Activated naive CD4-positive, alpha-beta T cell treated with anti-CD3 and anti-CD28 coated beads, Interleukin-2, amount 50 U/mL, for 72 hours (primary cell): ENCODE results near the gene BICDL1. TPM values are rescaled to one million over a fixed set of nuclear protein-coding genes. Genes with fewer than 3 reads are reported as not detected.

Experiments
- ATAC-seq, 2 donors: fragments of 150-1000 bp; cut with Tn5 transposase; 2 replicates each; pipeline ENCODE4 v1.10.0; 2021; ENCODE audit warnings: mild to moderate bottlenecking in 2 of 2, moderate library complexity in 2 of 2
- DNase-seq, 2 donors: peaks; one replicate each; pipeline ENCODE4 v3.0.0; 2021 to 2022; ENCODE audit warnings: low spot score in 2 of 2
- H3K27ac Mint-ChIP-seq, 2 donors: one replicate each; pipeline ENCODE4 v1.8.0; 2022; ENCODE audit warnings: mild to moderate bottlenecking in 2 of 2, mixed read lengths in 2 of 2
- H3K36me3 Mint-ChIP-seq, 2 donors: one replicate each; pipeline ENCODE4 v1.8.0; 2022; ENCODE audit warnings: mixed read lengths in 2 of 2
- H3K9me3 Mint-ChIP-seq, 2 donors: one replicate each; pipeline ENCODE4 v1.8.0; 2022; ENCODE audit warnings: mixed read lengths in 2 of 2
- total RNA-seq, 2 donors: library from RNA; stranded (reverse); gene quantifications; one replicate each; pipeline ENCODE4 v1.2.3, GENCODE V29; 2022

The BICDL1 gene
- total RNA-seq, 2 donors from 2014 or later: 92.5 to 158 TPM

GRCh38 chr12:120095736-120096135, 106.7 kb downstream of the BICDL1 start:
- no peak overlapping the region for H3K27ac Mint-ChIP-seq
- DNase-seq: no peak
- no peaks in the 10 kb centered on the region for H3K9me3 Mint-ChIP-seq
- H3K36me3 Mint-ChIP-seq: peaks cover 0 to 6% of the 10 kb centered on the region in 2 donors
- no peak for ATAC-seq

GRCh38 chr12:120096671-120097202, 107.7 kb downstream of the BICDL1 start:
- H3K27ac Mint-ChIP-seq: peak overlapping the region; percentile 44 to 92
- no peaks in the 10 kb centered on the region for H3K9me3 Mint-ChIP-seq
- DNase-seq (no peak), ATAC-seq (no peak)
- H3K36me3 Mint-ChIP-seq: no peaks in the 10 kb centered on the region

- ATAC-seq: no peak
- Mint-ChIP-seq H3K36me3 (no peaks in the 10 kb centered on the region), H3K9me3 (no peaks in the 10 kb centered on the region), H3K27ac (peak overlapping the region in 1 of 2 donors; percentile 76)
- DNase-seq: no peak
These were observed 109.9 kb downstream of the BICDL1 start for GRCh38 chr12:120098756-120099470.

GRCh38 chr12:120099738-120100137, 110.7 kb downstream of the BICDL1 start:
- peak overlapping the region; percentile 76 to 77 for H3K27ac Mint-ChIP-seq
- no peaks in the 10 kb centered on the region for H3K36me3 Mint-ChIP-seq
- DNase-seq: no peak
- no peak for ATAC-seq
- H3K9me3 Mint-ChIP-seq: no peaks in the 10 kb centered on the region

- H3K27ac Mint-ChIP-seq: no peak overlapping the region
- DNase-seq (no peak), ATAC-seq (no peak)
- H3K36me3 Mint-ChIP-seq: peaks cover 0 to 5% of the 10 kb centered on the region in 2 donors
- H3K9me3 Mint-ChIP-seq: no peaks in the 10 kb centered on the region
These were observed 111.6 kb downstream of the BICDL1 start for GRCh38 chr12:120100630-120101029.

GRCh38 chr12:120101182-120101581, 112.1 kb downstream of the BICDL1 start:
- peak overlapping the region; percentile 76 to 95 for H3K27ac Mint-ChIP-seq
- DNase-seq (no peak), ATAC-seq (peak in 1 of 2 donors; percentile 30)
- no peaks in the 10 kb centered on the region for H3K9me3 Mint-ChIP-seq
- peaks cover 0 to 5% of the 10 kb centered on the region in 2 donors for H3K36me3 Mint-ChIP-seq

- no peaks in the 10 kb centered on the region for H3K9me3 Mint-ChIP-seq
- ATAC-seq (no peak), DNase-seq (no peak)
- peak overlapping the region; percentile 76 to 95 for H3K27ac Mint-ChIP-seq
- H3K36me3 Mint-ChIP-seq: peaks cover 0 to 5% of the 10 kb centered on the region in 2 donors
These were observed 112.6 kb downstream of the BICDL1 start for GRCh38 chr12:120101617-120102016.

- DNase-seq (no peak), ATAC-seq (peak in 1 of 2 donors; percentile 9)
- peaks cover 0 to 5% of the 10 kb centered on the region in 2 donors for H3K36me3 Mint-ChIP-seq
- H3K27ac Mint-ChIP-seq: peak overlapping the region; percentile 76 to 95
- no peaks in the 10 kb centered on the region for H3K9me3 Mint-ChIP-seq
These were observed 113.4 kb downstream of the BICDL1 start for GRCh38 chr12:120102189-120103043.

GRCh38 chr12:120103044-120103338, 114.0 kb downstream of the BICDL1 start:
- peaks cover 0 to 5% of the 10 kb centered on the region in 2 donors for H3K36me3 Mint-ChIP-seq
- no peak for DNase-seq

GRCh38 chr12:120103371-120103770, 114.3 kb downstream of the BICDL1 start:
- peaks cover 0 to 7% of the 10 kb centered on the region in 2 donors for H3K36me3 Mint-ChIP-seq
- no peak for ATAC-seq
- DNase-seq: no peak

More at GRCh38 chr12:120103044-120103338, 114.0 kb downstream of the BICDL1 start:
- H3K9me3 Mint-ChIP-seq: no peaks in the 10 kb centered on the region
- no peak for ATAC-seq
- no peak overlapping the region for H3K27ac Mint-ChIP-seq

GRCh38 chr12:120106151-120106550, 117.1 kb downstream of the BICDL1 start:
- no peaks in the 10 kb centered on the region for H3K9me3 Mint-ChIP-seq
- H3K36me3 Mint-ChIP-seq: peaks cover 0 to 11% of the 10 kb centered on the region in 2 donors
- DNase-seq (no peak), ATAC-seq (no peak)
- H3K27ac Mint-ChIP-seq: no peak overlapping the region

More at GRCh38 chr12:120103371-120103770, 114.3 kb downstream of the BICDL1 start:
- Mint-ChIP-seq H3K27ac (peak overlapping the region in 1 of 2 donors; percentile 41), H3K9me3 (no peaks in the 10 kb centered on the region)

GRCh38 chr12:120109570-120110267, 120.7 kb downstream of the BICDL1 start:
- ATAC-seq: no peak
- no peaks in the 10 kb centered on the region for H3K9me3 Mint-ChIP-seq
- DNase-seq: no peak
- peaks cover 6 to 22% of the 10 kb centered on the region in 2 donors for H3K36me3 Mint-ChIP-seq
- peak overlapping the region in 1 of 2 donors; percentile 92 for H3K27ac Mint-ChIP-seq

- H3K9me3 Mint-ChIP-seq: no peaks in the 10 kb centered on the region
- ATAC-seq (peak; percentile 81 to 83), DNase-seq (peak; percentile 53 to 71)
- H3K36me3 Mint-ChIP-seq: peaks cover 16 to 27% of the 10 kb centered on the region in 2 donors
- H3K27ac Mint-ChIP-seq: peak overlapping the region; percentile 82 to 92
These were observed 121.8 kb downstream of the BICDL1 start for GRCh38 chr12:120110550-120111501.

- Mint-ChIP-seq H3K9me3 (no peaks in the 10 kb centered on the region), H3K36me3 (peaks cover 35 to 37% of the 10 kb centered on the region in 2 donors), H3K27ac (peak overlapping the region; percentile 83 to 94)
- ATAC-seq: no peak
- DNase-seq: no peak
These were observed 126.0 kb downstream of the BICDL1 start for GRCh38 chr12:120115066-120115465.

- peak overlapping the region; percentile 83 to 94 for H3K27ac Mint-ChIP-seq
- DNase-seq: peak in 1 of 2 donors; percentile 41
- peaks cover 35 to 37% of the 10 kb centered on the region in 2 donors for H3K36me3 Mint-ChIP-seq
- ATAC-seq: peak; percentile 7 to 24
- no peaks in the 10 kb centered on the region for H3K9me3 Mint-ChIP-seq
These were observed 126.8 kb downstream of the BICDL1 start for GRCh38 chr12:120115692-120116440.
